HG03378 (cell line): Measurements from ENCODE around the gene RNASE8.
A peak's percentile ranks its signal among the peaks of the same experiment; 100 is the strongest.

Experiments
- ATAC-seq: cut with Tn5 transposase; IDR thresholded peaks from one replicate; pipeline ENCODE4 v1.9.1; 2021; ENCODE audit warnings: mild to moderate bottlenecking, moderate library complexity; ENCODE audit not compliant: unreplicated experiment

RNASE8 gene

DNA sequence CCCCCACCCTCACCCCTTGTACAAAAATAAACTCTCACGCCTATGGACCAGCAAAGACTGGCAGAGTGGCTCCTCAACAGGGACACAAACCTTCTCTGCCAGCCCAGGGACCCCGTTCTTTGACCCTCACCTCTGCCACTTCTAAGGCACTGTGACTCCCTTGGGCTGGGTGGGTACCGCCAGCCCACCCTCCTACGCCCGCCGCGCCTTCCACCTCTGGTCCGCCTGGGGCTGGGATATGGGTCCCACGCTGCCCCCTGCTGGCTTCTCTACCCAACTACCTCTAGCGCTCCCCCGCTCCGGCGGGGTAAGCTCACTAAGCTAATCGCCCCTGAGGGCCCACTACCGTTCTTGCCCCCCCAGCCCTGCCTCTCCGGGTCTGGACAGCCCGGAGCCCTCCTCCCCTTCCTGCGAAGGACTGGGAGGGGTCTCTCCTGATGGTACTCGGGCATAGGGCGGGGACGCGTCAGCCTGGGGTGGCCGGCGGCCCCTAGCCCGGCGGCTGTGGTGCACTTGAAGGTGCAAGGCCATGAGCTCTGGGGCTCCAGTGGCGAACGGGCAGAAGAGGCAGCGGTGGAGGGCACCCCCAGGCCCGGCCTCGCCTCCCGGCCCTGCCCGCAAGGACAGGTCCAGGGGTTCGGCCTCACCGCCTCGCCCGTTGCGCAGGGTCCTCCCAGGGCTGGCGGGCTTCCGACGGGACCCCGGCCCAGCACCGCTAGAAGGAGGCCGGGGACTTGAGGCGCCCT, 32.7 kb downstream of the RNASE8 start:
- ATAC-seq = no peak

DNA sequence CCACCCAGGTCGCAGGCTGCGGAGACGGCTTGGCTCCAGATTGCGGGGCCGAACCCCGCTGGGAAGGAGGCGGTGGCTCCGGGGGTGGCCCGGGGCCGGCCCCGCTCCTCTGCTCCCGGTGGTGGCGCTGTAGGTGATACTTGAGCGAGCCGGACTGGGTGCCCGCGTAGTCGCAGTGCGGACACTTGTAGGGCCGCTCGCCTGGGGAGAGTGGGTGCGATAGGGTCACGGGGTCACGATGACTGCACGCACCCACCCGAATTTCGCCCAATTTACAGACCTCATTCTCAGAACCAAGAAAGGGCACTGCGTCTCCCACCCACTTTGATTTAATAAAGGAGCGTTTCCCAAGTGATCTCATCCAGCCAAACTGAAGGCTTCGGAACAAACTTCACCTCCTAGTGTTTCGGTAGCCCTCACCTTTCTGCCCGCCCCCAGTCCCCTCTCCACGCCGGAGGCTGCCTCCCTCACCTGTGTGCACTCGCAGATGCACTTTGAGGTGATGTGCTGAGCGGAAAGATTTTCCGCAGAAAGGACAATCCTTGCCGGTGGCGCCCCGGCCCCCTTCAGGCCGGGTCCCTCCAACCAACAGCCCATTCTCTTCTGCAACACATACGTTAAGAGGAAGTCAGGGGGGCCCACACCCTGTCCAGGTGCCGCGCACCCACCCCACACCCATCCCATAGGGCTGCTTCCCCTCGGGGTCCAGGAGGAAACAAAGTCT, 33.5 kb downstream of the RNASE8 start:
- no peak for ATAC-seq

- no peak for ATAC-seq
Measured at GRCh38 chr14:21091821-21092272, 34.2 kb downstream of the RNASE8 start.

DNA sequence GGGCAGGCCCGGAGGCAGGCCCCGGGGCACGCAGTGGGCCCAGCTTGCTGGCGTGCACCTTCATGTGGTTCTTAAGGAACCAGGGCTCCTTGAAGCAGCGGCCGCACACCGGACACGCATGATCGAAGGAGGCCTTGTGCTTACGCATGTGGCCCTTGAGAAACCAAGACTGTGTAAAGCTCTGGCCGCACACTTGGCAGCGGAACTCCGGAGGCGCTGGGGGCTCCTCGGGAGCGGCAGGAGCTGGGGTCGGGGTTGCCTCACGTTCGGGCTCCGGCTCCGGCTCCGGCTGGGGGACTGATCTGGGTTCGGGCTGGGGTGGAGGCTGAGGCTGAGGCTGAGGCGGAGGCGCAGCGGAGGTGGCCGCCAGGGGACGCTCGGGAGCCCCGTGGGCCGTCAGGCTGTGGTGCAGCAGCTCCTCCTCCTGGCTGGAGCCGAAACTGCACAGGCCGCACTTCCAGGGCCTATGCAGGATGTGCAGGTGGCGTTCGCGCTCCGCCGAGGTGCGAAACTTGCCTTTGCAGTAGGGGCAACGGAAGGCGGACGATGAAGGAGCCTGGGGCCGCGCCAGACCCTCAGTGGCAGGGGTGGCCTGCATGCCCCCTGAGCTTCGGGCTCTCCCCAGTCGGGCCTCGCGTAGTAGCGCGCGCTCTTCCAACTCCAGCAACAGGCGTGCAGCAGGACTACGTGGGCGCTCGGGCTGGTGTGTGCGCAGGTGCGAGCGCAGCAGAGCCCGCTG, 34.8 kb downstream of the RNASE8 start:
- ATAC-seq = peak; percentile 53

GRCh38 chr14:21093018-21093417, 35.4 kb downstream of the RNASE8 start:
- ATAC-seq = no peak

GRCh38 chr14:21093769-21094681, 36.4 kb downstream of the RNASE8 start:
- ATAC-seq = no peak

GRCh38 chr14:21095430-21096205, 38.0 kb downstream of the RNASE8 start:
- ATAC-seq = no peak

DNA sequence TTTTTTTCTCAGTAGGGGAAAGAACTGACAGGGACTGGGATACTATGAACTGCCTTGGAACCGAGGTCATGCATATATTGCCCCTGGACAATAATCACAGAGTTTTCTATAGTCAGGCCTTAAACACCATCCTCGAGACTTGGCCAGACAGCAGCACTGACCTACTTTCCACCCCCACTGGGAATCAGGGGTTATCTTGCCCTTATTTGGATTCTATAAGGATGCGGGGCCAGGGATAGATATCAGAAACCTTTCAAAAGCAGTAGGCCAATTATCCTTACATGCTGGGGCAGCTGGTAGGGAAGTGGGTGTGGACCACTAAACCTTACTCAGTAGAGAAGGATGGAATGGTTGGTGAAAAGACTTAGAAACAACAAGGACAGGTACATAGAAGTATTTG, 38.8 kb downstream of the RNASE8 start:
- ATAC-seq = no peak

DNA sequence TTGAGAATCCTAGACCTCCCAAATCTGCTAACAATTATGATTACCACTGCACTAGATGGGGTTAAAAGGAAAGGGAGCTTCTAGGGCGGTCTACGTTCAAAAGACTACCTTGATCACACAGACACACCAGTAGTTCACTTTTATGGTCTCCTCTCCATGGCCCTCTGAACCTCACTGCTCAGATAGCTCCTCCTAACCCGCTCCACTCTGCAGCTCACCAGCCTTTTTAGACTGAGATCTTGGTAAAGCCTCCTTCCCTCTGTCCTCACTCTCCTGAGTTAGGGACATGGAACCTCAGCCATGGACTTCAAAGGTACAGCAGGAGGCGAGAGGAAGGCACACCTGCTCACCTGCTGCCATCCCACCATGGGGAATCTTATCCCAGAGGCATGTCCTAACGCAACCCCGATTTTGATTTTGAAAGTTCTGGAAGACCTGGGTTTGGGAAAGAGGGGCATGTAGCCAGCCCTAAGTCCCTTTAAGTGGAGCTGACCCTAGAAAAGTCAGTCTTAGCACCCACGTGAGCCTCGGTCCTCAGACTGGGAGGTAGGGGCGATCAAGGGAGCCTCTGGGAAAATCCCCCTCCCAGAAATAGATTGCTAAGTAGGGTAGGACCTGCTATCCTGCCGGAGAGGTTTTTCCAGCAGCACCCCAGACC, 39.5 kb downstream of the RNASE8 start:
- no peak for ATAC-seq

GRCh38 chr14:21097636-21098075, 40.0 kb downstream of the RNASE8 start:
- no peak for ATAC-seq

DNA sequence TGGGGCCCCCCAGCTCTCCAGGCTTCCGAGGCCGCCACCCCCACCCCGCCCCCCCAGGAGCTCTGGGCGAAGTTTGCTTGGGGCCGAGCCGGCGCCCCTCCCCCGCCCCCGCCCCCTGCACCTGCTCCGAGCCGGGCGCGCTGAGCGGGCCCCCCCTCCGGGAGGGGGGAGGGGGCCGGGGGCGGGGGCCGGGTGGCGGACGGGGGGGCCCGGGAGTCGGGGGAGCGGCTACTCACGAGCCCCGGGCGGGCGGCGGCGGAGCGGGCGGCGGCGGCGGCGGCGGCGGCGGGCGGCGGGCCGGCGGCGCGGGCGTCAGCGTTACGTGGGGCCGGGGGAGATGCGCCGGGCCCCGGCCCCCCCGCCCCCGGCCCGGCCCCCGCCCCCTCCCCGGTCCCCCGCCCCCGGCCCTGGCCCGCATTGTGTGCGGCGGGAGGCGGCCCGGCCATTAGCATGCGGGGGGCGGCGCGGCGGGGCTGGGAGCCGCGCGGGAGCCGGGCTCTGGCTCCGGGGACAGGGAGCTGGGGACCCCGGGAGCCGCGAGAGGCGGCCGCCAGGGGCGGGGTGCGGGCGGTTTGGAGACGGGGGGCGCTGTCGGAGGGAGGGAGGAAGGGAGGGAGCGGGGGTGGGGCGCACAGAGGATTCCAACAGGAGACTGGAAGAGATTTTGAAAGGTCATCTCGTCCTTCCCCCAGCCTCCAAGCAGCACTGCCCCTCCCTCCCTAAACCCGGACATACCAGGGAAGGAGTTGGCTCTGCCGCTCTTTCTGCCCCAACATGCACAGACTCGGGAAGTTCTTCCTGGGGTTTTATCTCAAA, 40.7 kb downstream of the RNASE8 start, which contains the start of gene ZNF219:
TSS of gene ZNF219 (minus strand) at position 580 of the 816 bp plus-strand sequence. CDS start 5,064 bp downstream, outside the sequence.
- ATAC-seq = no peak

GRCh38 chr14:21098892-21099595, 41.4 kb downstream of the RNASE8 start:
- ATAC-seq = no peak

- no peak for ATAC-seq
Measured at GRCh38 chr14:21099596-21099985, 42.0 kb downstream of the RNASE8 start.

DNA sequence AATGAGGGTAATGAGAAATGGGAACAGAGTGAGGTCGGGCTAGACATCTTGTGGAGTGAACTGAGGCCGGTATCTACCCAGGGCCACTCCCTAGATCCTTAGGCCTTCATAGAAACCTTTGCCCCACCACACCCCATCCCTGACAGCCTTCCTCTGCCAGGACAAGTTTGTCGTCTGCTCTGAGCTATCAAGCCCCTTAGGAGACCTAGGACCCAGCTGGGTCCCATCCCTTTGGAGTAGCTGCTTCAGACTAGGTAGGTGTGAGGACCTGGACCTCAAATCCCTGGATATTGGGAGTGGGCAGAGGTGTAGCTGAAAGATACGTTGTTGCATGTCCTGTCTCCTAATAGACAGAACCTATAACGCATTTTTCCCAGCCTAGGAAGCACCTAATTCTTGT, 43.3 kb downstream of the RNASE8 start, which contains the start of gene TMEM253:
TSS of gene TMEM253 (plus strand) at position 136 of the 400 bp plus-strand sequence. CDS start 278 bp downstream, outside the sequence.
- no peak for ATAC-seq

GRCh38 chr14:21101802-21102413, 44.3 kb downstream of the RNASE8 start:
- no peak for ATAC-seq

GRCh38 chr14:21102521-21103410, 45.1 kb downstream of the RNASE8 start:
- ATAC-seq = no peak
